ENCODE measurements around the gene AIFM1. TPM values are rescaled to one million over a fixed set of nuclear protein-coding genes. Genes with fewer than 3 reads are reported as not detected.

AIFM1 gene
- total RNA-seq, result 10 to 100 TPM; 35.9 to 37.4 TPM

DNA sequence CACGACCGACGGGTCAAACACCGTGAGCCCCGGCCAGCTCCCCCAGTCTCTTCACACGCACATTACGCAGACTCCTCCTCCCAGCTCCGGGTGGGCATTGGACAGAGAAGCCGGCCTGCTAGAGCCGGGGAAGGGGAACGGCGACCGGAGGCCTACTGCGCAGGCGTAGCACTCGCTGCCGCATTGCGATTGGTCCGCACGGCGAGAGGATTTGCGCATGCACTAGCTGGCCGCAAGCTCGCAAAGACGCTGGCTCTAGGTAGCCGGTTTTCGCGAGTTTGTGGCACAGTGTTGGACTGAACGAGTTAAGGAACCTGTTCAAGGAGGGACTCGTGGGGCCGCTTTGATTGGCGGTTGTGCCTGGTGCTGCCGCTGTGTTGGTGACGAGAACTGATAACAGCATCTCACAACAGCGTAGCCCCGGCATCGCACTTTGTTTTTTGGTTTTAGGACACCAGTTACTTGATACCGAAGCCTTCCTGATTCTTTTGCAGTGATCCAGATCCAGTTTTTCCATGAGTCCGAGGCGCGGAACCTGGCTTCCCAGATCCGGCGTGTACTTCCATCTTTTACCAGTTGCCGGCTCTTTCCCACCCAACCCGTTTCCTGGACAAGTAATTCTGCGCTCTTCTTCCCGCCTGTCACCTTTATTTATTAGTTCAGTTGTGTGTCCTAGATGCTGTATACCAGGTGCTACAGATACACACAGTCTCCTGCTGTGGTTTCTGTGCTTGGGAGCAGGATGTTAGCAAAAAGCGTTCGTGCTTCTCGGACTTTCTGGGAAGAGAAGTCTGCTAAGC is at the start of gene AIFM1:
AIFM1 (minus strand) TSS at position 139 of the 800 bp plus-strand sequence. CDS start 185 bp downstream, outside the sequence.
- Mint-ChIP-seq H3K9me3 (no peaks in the 10 kb centered on the region), H3K36me3 (no peaks in the 10 kb centered on the region), H3K4me3 (peak within 1 kb of the TSS; percentile 92), H3K4me1 (peaks cover 19% of the 10 kb centered on the region), H3K27ac (peak within 1 kb of the TSS; percentile 87), H3K27me3 (no peaks in the 10 kb centered on the region)
- ATAC-seq (ENCODE audit: low read depth) (peak; percentile 94), DNase-seq (peak; percentile 85)
- POLR2A ChIA-PET, result interaction anchor here (0.7 to 1.6 kb wide), 8 partner anchors 8 to 204 kb away, joined by 3 to 6 read pairs (median 4); no protein-coding TSS in a partner anchor

DNA sequence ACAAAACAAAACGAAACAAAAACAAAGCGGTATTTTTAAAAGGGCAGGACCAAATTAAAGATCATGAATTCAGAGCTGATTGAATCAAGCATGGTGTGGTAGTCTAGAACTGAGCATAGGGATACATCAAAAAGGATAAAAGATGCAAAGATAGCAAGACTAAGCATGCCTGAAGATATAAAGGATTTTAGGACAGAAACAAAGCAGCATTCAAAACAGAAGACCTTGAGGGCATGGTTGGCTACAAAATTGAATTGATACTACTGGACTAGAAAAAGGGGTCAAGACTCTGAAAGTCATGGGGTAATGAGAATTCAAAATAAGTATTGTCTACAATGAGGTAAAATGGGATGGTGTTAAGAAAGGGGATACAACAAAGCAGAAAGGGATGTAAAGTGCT is 47.7 kb upstream of the AIFM1 start:
- Mint-ChIP-seq H3K9me3 (no peaks in the 10 kb centered on the region), H3K27me3 (no peaks in the 10 kb centered on the region), H3K36me3 (peaks cover 19% of the 10 kb centered on the region), H3K27ac (no peak overlapping the region), H3K4me3 (no peak overlapping the region), H3K4me1 (peaks cover 4% of the 10 kb centered on the region)
- DNase-seq, result no peak
- no peak for ATAC-seq (ENCODE audit: low read depth)
- POLR2A ChIA-PET, result no interaction called here

DNA sequence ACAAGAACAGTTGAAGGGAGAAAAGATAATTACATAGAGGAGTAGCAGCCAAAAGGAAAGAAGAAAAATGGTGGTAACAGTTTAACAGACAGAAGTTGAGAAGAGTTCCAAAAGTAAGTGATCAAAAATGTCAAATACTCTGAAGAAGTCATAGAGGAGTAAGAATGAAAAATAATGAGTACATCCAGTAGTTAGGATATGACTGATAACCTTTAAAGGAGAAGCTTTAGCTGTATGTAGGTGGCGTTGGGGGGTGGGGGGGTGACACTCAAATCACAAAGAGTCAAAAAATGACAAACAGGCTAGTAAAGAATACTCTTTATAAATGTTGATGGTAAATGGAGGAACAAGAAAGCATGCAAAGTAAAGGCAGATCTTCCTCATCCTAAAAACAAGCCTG is 46.7 kb upstream of the AIFM1 start:
- peaks cover 21% of the 10 kb centered on the region for H3K36me3 Mint-ChIP-seq
- H3K27me3 Mint-ChIP-seq, result no peaks in the 10 kb centered on the region
- ATAC-seq (ENCODE audit: low read depth), result no peak
- H3K9me3 Mint-ChIP-seq, result no peaks in the 10 kb centered on the region
- DNase-seq, result no peak
- H3K4me1 Mint-ChIP-seq, result peaks cover 4% of the 10 kb centered on the region
- POLR2A ChIA-PET, result interaction anchor here (0.7 kb wide), 1 partner anchor 29 kb away, joined by 3 read pairs; no protein-coding TSS in a partner anchor
- peak overlapping the region; percentile 38 for H3K27ac Mint-ChIP-seq
- no peak overlapping the region for H3K4me3 Mint-ChIP-seq

- H3K27ac Mint-ChIP-seq, result no peak overlapping the region
- peaks cover 19% of the 10 kb centered on the region for H3K36me3 Mint-ChIP-seq
- no peaks in the 10 kb centered on the region for H3K9me3 Mint-ChIP-seq
- no peaks in the 10 kb centered on the region for H3K27me3 Mint-ChIP-seq
- no peak for ATAC-seq (ENCODE audit: low read depth)
- POLR2A ChIA-PET, result interaction anchor here (0.7 kb wide), 1 partner anchor 30 kb away, joined by 3 read pairs; no protein-coding TSS in a partner anchor
- DNase-seq, result no peak
- no peak overlapping the region for H3K4me3 Mint-ChIP-seq
- H3K4me1 Mint-ChIP-seq, result peaks cover 4% of the 10 kb centered on the region
These were observed 46.0 kb upstream of the AIFM1 start for GRCh38 chrX:130211415-130212186.

- no peaks in the 10 kb centered on the region for H3K9me3 Mint-ChIP-seq
- no peaks in the 10 kb centered on the region for H3K4me1 Mint-ChIP-seq
- POLR2A ChIA-PET, result no interaction called here
- no peak for ATAC-seq (ENCODE audit: low read depth)
- H3K36me3 Mint-ChIP-seq, result peaks cover 3% of the 10 kb centered on the region
- H3K27me3 Mint-ChIP-seq, result no peaks in the 10 kb centered on the region
- H3K4me3 Mint-ChIP-seq, result no peak overlapping the region
- no peak overlapping the region for H3K27ac Mint-ChIP-seq
- no peak for DNase-seq
These were observed 39.0 kb upstream of the AIFM1 start for GRCh38 chrX:130204647-130205046.

GRCh38 chrX:130197464-130197863 is 31.8 kb upstream of the AIFM1 start:
- ATAC-seq (ENCODE audit: low read depth) (no peak), DNase-seq (no peak)
- Mint-ChIP-seq H3K36me3 (no peaks in the 10 kb centered on the region), H3K27me3 (no peaks in the 10 kb centered on the region), H3K27ac (no peak overlapping the region), H3K9me3 (no peaks in the 10 kb centered on the region), H3K4me3 (no peak overlapping the region), H3K4me1 (peaks cover under 1% of the 10 kb centered on the region)
- POLR2A ChIA-PET, result no interaction called here

- Mint-ChIP-seq H3K36me3 (no peaks in the 10 kb centered on the region), H3K9me3 (no peaks in the 10 kb centered on the region), H3K4me3 (no peak overlapping the region), H3K27me3 (no peaks in the 10 kb centered on the region), H3K4me1 (peaks cover 3% of the 10 kb centered on the region), H3K27ac (no peak overlapping the region)
- POLR2A ChIA-PET, result no interaction called here
- ATAC-seq (ENCODE audit: low read depth) (no peak), DNase-seq (no peak)
These were observed 30.8 kb upstream of the AIFM1 start for GRCh38 chrX:130196466-130196865.

DNA sequence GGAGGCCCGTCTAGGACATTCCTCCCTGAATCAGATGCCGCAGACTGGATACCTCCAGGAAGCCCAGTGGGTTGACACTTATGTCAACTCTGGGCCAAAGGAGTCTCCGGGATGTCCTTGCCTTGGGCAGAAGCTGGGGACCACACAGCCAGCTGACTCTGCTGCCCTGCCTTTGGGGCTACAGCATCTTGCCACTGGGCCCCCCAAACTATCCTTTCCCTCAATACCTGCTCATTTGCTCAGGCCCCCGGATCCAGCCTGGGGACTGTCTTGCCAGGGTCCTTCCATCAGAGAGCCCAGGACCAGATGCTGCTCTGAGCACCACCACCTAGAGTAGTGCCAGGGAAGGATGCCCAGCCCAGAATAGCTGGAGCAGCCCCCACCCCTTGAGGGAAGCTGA is 25.2 kb upstream of the AIFM1 start:
- no peaks in the 10 kb centered on the region for H3K36me3 Mint-ChIP-seq
- POLR2A ChIA-PET, result interaction anchor here (1.1 kb wide), 1 partner anchor 19 kb away, joined by 4 read pairs; the partner anchor contains the start of gene RAB33A
- no peak overlapping the region for H3K4me3 Mint-ChIP-seq
- H3K27ac Mint-ChIP-seq, result no peak overlapping the region
- ATAC-seq (ENCODE audit: low read depth), result no peak
- DNase-seq, result no peak
- H3K4me1 Mint-ChIP-seq, result peaks cover 6% of the 10 kb centered on the region
- no peaks in the 10 kb centered on the region for H3K27me3 Mint-ChIP-seq
- H3K9me3 Mint-ChIP-seq, result no peaks in the 10 kb centered on the region

GRCh38 chrX:130186651-130187050 is 21.0 kb upstream of the AIFM1 start:
- POLR2A ChIA-PET, result interaction anchor here (0.6 to 1.7 kb wide), 4 partner anchors 13 to 271 kb away, joined by 3 to 4 read pairs (median 3); no protein-coding TSS in a partner anchor
- no peak for DNase-seq

GRCh38 chrX:130184857-130185256 is 19.2 kb upstream of the AIFM1 start:
- H3K27ac Mint-ChIP-seq, result peak overlapping the region; percentile 12
- H3K27me3 Mint-ChIP-seq, result no peaks in the 10 kb centered on the region
- POLR2A ChIA-PET, result interaction anchor here (2.0 kb wide), 1 partner anchor 14 kb away, joined by 7 read pairs; the partner anchor contains the start of gene RAB33A
- no peak overlapping the region for H3K4me3 Mint-ChIP-seq
- H3K4me1 Mint-ChIP-seq, result peaks cover 16% of the 10 kb centered on the region
- peaks cover 11% of the 10 kb centered on the region for H3K36me3 Mint-ChIP-seq
- no peak for DNase-seq
- ATAC-seq (ENCODE audit: low read depth), result no peak
- no peaks in the 10 kb centered on the region for H3K9me3 Mint-ChIP-seq

More at GRCh38 chrX:130186651-130187050, 21.0 kb upstream of the AIFM1 start:
- Mint-ChIP-seq H3K4me1 (peaks cover 13% of the 10 kb centered on the region), H3K9me3 (no peaks in the 10 kb centered on the region), H3K36me3 (peaks cover 7% of the 10 kb centered on the region), H3K27me3 (no peaks in the 10 kb centered on the region), H3K4me3 (no peak overlapping the region), H3K27ac (no peak overlapping the region)
- no peak for ATAC-seq (ENCODE audit: low read depth)

- H3K36me3 Mint-ChIP-seq, result peaks cover 16% of the 10 kb centered on the region
- no peaks in the 10 kb centered on the region for H3K27me3 Mint-ChIP-seq
- peaks cover 22% of the 10 kb centered on the region for H3K4me1 Mint-ChIP-seq
- H3K9me3 Mint-ChIP-seq, result no peaks in the 10 kb centered on the region
- POLR2A ChIA-PET, result interaction anchor here (2.0 kb wide), 1 partner anchor 13 kb away, joined by 7 read pairs; the partner anchor contains the start of gene RAB33A
- no peak for DNase-seq
- peak overlapping the region; percentile 55 for H3K4me3 Mint-ChIP-seq
- peak overlapping the region; percentile 78 for H3K27ac Mint-ChIP-seq
- ATAC-seq (ENCODE audit: low read depth), result no peak
These were observed 18.5 kb upstream of the AIFM1 start for GRCh38 chrX:130184168-130184567.

DNA sequence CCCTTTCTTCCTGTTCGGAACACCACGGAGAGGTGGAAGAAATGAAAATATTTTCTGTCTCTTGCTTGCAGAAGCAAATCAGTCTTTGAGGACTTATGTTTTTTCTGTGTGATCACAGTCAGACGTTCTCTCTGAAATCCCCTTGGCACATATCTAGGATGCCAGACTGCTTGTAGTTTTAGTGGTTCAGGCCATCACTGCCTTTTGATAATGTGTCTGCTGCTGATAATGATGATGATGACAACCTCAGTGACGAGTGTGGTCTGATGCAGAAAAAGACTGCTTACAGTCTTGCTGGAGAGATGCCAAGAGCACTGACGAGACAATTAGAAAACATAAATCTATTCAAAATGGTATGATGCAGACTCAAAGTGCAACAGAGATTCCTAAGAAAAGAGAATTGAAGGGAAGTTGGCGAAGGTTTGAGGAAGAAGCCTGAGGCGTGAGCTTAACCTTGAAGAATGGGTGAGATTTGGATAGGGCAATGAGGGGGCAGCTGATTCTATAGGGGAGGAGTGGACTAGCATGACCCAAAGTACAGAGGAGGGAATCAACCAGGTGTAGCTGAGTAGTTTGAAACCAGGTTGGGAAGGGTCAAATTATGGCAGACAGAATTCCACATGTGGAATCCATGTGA is 14.1 kb upstream of the AIFM1 start:
- no peaks in the 10 kb centered on the region for H3K27me3 Mint-ChIP-seq
- no peak for ATAC-seq (ENCODE audit: low read depth)
- H3K9me3 Mint-ChIP-seq, result no peaks in the 10 kb centered on the region
- H3K27ac Mint-ChIP-seq, result peak overlapping the region; percentile 54
- peak overlapping the region; percentile 59 for H3K4me3 Mint-ChIP-seq
- H3K4me1 Mint-ChIP-seq, result peaks cover 37% of the 10 kb centered on the region
- H3K36me3 Mint-ChIP-seq, result peaks cover 23% of the 10 kb centered on the region
- no peak for DNase-seq
- POLR2A ChIA-PET, result interaction anchor here (2.5 kb wide), 1 partner anchor 9 kb away, joined by 11 read pairs; the partner anchor contains the start of gene RAB33A

DNA sequence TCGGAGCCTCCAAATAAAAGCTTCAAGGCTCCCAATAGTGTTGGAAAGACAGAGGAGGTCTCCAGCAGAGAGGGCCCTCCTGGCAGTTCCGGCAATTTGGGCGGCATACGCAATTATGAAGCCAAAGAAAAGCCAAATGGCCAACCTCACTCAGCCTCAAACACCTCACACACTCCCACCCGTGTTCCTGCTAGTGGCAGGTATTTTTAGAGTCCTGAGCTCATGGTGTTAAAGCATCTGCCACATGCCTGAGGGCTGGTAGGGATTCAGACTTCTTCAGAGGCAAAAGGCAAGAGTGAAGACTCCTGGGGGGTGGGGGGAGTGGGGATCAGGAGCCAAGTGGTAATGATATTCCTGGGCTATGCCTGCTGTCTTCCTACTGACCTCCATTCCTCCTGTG is 13.5 kb upstream of the AIFM1 start:
- no peaks in the 10 kb centered on the region for H3K9me3 Mint-ChIP-seq
- H3K27ac Mint-ChIP-seq, result peak overlapping the region; percentile 54
- peaks cover 22% of the 10 kb centered on the region for H3K36me3 Mint-ChIP-seq
- DNase-seq, result no peak
- H3K4me3 Mint-ChIP-seq, result peak overlapping the region; percentile 59
- POLR2A ChIA-PET, result no interaction called here
- no peak for ATAC-seq (ENCODE audit: low read depth)
- H3K4me1 Mint-ChIP-seq, result peaks cover 37% of the 10 kb centered on the region
- H3K27me3 Mint-ChIP-seq, result no peaks in the 10 kb centered on the region
